ENCODE results near the gene GALNT2.

GALNT2 gene

GRCh38 chr1:230125141-230125540 lies 58.1 kb downstream of the GALNT2 start:
- TF ChIP-seq FOXP2 (optimal IDR thresholded peaks at IDR 0.05; ENCODE audit: control extremely low read depth, extremely low read length, insufficient read depth) = no peak
- DNase-seq (ENCODE audit: low read depth, low spot score) = no peak
- Histone ChIP-seq H3K36me3 (ENCODE audit: insufficient read depth, low read length) (no peaks in the 10 kb centered on the region), H3K27ac (0 out of 2 replicates have a peak overlapping the region, but pooled peaks have one; percentile 32), H3K9me3 (ENCODE audit: low read depth, low read length) (no peaks in the 10 kb centered on the region), H3K4me3 (no peak overlapping the region), H3K9ac (ENCODE audit: insufficient read length) (no peak overlapping the region)

- no peak for DNase-seq (ENCODE audit: low read depth, low spot score)
- Histone ChIP-seq H3K9ac (ENCODE audit: insufficient read length) (no peak overlapping the region), H3K4me3 (no peak overlapping the region), H3K27ac (0 out of 2 replicates have a peak overlapping the region, but pooled peaks have one; percentile 32), H3K9me3 (ENCODE audit: low read depth, low read length) (no peaks in the 10 kb centered on the region), H3K36me3 (ENCODE audit: insufficient read depth, low read length) (no peaks in the 10 kb centered on the region)
- TF ChIP-seq EZH2 (IDR thresholded peaks at IDR 0.05) (no peak), FOXP2 (optimal IDR thresholded peaks at IDR 0.05; ENCODE audit: control extremely low read depth, extremely low read length, insufficient read depth) (no peak), POLR2AphosphoS5 (IDR thresholded peaks at IDR 0.05; ENCODE audit: borderline replicate concordance, low read depth, low read length) (no peak)
Measured at GRCh38 chr1:230125640-230126528, 58.8 kb downstream of the GALNT2 start.

- no peak overlapping the region for H3K9ac ChIP-seq (ENCODE audit: insufficient read length)
- no peak for DNase-seq (ENCODE audit: low read depth, low spot score)
- H3K9me3 ChIP-seq (ENCODE audit: low read depth, low read length) = no peaks in the 10 kb centered on the region
- H3K36me3 ChIP-seq (ENCODE audit: insufficient read depth, low read length) = no peaks in the 10 kb centered on the region
- H3K27ac ChIP-seq = no peak overlapping the region
- TF ChIP-seq EZH2 (IDR thresholded peaks at IDR 0.05) = no peak
- TF ChIP-seq POLR2AphosphoS5 (IDR thresholded peaks at IDR 0.05; ENCODE audit: borderline replicate concordance, low read depth, low read length) = no peak
- TF ChIP-seq FOXP2 (optimal IDR thresholded peaks at IDR 0.05; ENCODE audit: control extremely low read depth, extremely low read length, insufficient read depth) = no peak
- H3K4me3 ChIP-seq = peak overlapping the region; percentile 51
Measured at GRCh38 chr1:230126529-230127104, 59.6 kb downstream of the GALNT2 start.

- Histone ChIP-seq H3K36me3 (ENCODE audit: insufficient read depth, low read length) (no peaks in the 10 kb centered on the region), H3K4me3 (peak overlapping the region; percentile 51), H3K9ac (ENCODE audit: insufficient read length) (no peak overlapping the region), H3K27ac (no peak overlapping the region), H3K9me3 (ENCODE audit: low read depth, low read length) (no peaks in the 10 kb centered on the region)
- DNase-seq (ENCODE audit: low read depth, low spot score) = no peak
- no peak for TF ChIP-seq FOXP2 (optimal IDR thresholded peaks at IDR 0.05; ENCODE audit: control extremely low read depth, extremely low read length, insufficient read depth)
- TF ChIP-seq POLR2AphosphoS5 (IDR thresholded peaks at IDR 0.05; ENCODE audit: borderline replicate concordance, low read depth, low read length) = no peak
- TF ChIP-seq EZH2 (IDR thresholded peaks at IDR 0.05) = no peak
Measured at GRCh38 chr1:230127105-230128054, 60.3 kb downstream of the GALNT2 start.

GRCh38 chr1:230128569-230129285 lies 61.7 kb downstream of the GALNT2 start:
- TF ChIP-seq FOXP2 (optimal IDR thresholded peaks at IDR 0.05; ENCODE audit: control extremely low read depth, extremely low read length, insufficient read depth) = no peak
- TF ChIP-seq EZH2 (IDR thresholded peaks at IDR 0.05) = no peak
- TF ChIP-seq POLR2AphosphoS5 (IDR thresholded peaks at IDR 0.05; ENCODE audit: borderline replicate concordance, low read depth, low read length) = no peak
- H3K9ac ChIP-seq (ENCODE audit: insufficient read length) = no peak overlapping the region

DNA sequence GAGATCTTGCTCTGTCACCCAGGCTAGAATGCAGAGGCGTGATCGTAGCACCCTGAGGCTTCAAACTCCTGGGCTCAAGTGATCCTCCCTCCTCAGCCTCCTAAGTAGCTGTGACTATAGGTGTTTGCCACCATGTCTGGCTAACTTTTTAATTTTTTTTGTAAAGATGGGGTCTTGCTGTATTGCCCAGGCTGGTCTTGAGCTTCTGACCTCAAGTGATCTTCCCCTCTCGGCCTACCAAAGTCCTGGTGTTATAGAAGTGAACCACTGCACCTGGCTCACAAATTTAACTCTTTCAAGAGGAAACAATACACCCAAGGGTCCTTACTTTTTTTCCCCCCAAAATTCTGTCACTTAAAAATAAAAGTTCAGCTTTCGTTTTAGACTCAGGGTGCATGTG lies 62.3 kb downstream of the GALNT2 start:
- H3K4me3 ChIP-seq = no peak overlapping the region

More at GRCh38 chr1:230128569-230129285, 61.7 kb downstream of the GALNT2 start:
- H3K36me3 ChIP-seq (ENCODE audit: insufficient read depth, low read length) = no peaks in the 10 kb centered on the region
- no peak overlapping the region for H3K27ac ChIP-seq
- no peak for DNase-seq (ENCODE audit: low read depth, low spot score)
- no peaks in the 10 kb centered on the region for H3K9me3 ChIP-seq (ENCODE audit: low read depth, low read length)
- no peak overlapping the region for H3K4me3 ChIP-seq

DNA sequence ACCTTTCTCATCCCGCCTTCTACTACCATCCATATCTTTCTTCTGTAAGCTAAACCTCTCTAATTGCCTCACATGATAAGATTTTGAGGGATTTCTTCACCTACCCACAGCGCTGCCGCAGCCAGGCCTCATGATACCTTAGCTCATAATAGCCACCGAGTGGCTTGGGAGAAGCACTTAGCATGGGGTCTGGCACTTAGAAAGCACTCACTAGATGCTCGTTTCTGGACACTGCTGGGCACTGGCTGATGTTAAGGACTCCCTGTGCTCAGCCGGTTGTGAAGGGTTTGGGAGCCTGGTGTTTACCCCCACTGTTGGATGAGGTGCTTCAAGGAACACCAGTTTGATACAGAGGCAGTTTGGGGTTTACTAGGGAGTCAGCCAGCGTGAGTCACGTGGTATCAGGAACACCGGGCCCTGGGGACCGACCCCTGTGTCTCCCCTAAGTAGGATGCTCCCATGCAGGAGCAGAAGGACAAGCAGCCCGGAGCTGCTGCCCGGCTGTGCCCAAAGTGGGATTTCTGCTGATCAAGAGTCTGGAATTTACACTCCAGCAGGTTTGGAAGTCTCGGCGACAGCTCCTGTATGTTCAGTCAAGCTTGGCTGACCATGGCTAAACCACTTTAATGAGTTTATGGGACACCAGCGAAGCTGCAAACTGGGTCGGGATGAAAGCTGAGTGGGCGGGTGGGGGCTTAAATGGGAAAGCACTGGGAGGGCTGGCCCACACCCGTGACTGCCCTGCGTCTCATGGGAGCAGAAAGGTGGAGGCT lies 63.3 kb downstream of the GALNT2 start:
- Histone ChIP-seq H3K9ac (ENCODE audit: insufficient read length) (no peak overlapping the region), H3K4me3 (no peak overlapping the region), H3K9me3 (ENCODE audit: low read depth, low read length) (no peaks in the 10 kb centered on the region), H3K27ac (no peak overlapping the region), H3K36me3 (ENCODE audit: insufficient read depth, low read length) (no peaks in the 10 kb centered on the region)
- DNase-seq (ENCODE audit: low read depth, low spot score) = no peak
- TF ChIP-seq FOXP2 (optimal IDR thresholded peaks at IDR 0.05; ENCODE audit: control extremely low read depth, extremely low read length, insufficient read depth) = no peak
- TF ChIP-seq EZH2 (IDR thresholded peaks at IDR 0.05) = no peak
- no peak for TF ChIP-seq POLR2AphosphoS5 (IDR thresholded peaks at IDR 0.05; ENCODE audit: borderline replicate concordance, low read depth, low read length)

More for the DNA sequence above, 62.3 kb downstream of the GALNT2 start:
- no peak overlapping the region for H3K9ac ChIP-seq (ENCODE audit: insufficient read length)
- no peak for TF ChIP-seq POLR2AphosphoS5 (IDR thresholded peaks at IDR 0.05; ENCODE audit: borderline replicate concordance, low read depth, low read length)
- no peaks in the 10 kb centered on the region for H3K9me3 ChIP-seq (ENCODE audit: low read depth, low read length)
- DNase-seq (ENCODE audit: low read depth, low spot score) = no peak
- H3K36me3 ChIP-seq (ENCODE audit: insufficient read depth, low read length) = no peaks in the 10 kb centered on the region
- no peak overlapping the region for H3K27ac ChIP-seq
